Adrenal gland (tissue), 12 donors: ENCODE data around the gene DEFB127. TPM values are rescaled to one million over a fixed set of nuclear protein-coding genes. Genes with fewer than 3 reads are reported as not detected.

Source experiments
- DNase-seq, 7 donors: peaks; one replicate each; pipeline ENCODE4 v3.0.0-alpha.2; 2019 to 2020
- H3K27ac ChIP-seq, 5 donors: fragments of 200-600 bp; sonication (generic) in 4 of 5; 1 replicate in 3 of 5; 2 replicates in 2 of 5; pipeline versions ENCODE4 v1.5.1 to v1.8.0; 2016 to 2020; ENCODE audit warnings: mild to moderate bottlenecking in 1 of 5
- H3K27me3 ChIP-seq: fragments of 200-600 bp; 2 replicates; pipeline ENCODE4 v1.8.0; 2021
- H3K36me3 ChIP-seq, 2 donors: fragments of 200-600 bp; replicated peaks in 1 of 2; 1 replicate in 1 of 2; 2 replicates in 1 of 2; pipeline versions ENCODE4 v1.5.1 to v1.8.0; 2018 to 2022
- H3K4me1 ChIP-seq, 2 donors: fragments of 200-600 bp; replicated peaks in 1 of 2; 1 replicate in 1 of 2; 2 replicates in 1 of 2; pipeline versions ENCODE4 v1.5.1 to v1.8.0; 2018 to 2021
- H3K4me3 ChIP-seq, 4 donors: fragments of 200-600 bp; sonication (generic) in 3 of 4; one replicate each; pipeline ENCODE4 v1.5.1; 2016 to 2018
- H3K9me3 ChIP-seq, 3 donors: fragments of 200-600 bp; sonication (generic) in 1 of 3; replicated peaks in 1 of 3; 1 replicate in 2 of 3; 2 replicates in 1 of 3; pipeline versions ENCODE4 v1.5.1 to v1.8.0; 2016 to 2021
- CTCF ChIP-seq, 6 experiments: fragments of 450-650 bp in 4 of 6; fragments of 200-600 bp in 2 of 6; sonication (generic) in 1 of 6; IDR thresholded peaks; 1 replicate in 5 of 6; 2 replicates in 1 of 6; pipeline versions ENCODE4 v1.5.1 to v1.8.0; 2016 to 2021; ENCODE audit warnings: antibody characterized with exemption in 6 of 6, mild to moderate bottlenecking in 2 of 6, moderate library complexity in 1 of 6
- POLR2A ChIP-seq, 2 donors: fragments of 450-650 bp; IDR thresholded peaks; one replicate each; pipeline ENCODE4 v1.6.1; 2017; ENCODE audit warnings: antibody characterized with exemption in 2 of 2, mild to moderate bottlenecking in 2 of 2, moderate library complexity in 1 of 2
- whole genome bisulfite sequencing, 4 donors: extraction: QIAGEN DNeasy Blood & Tissue Kit in 2 of 4; methylation state at CpG; one replicate each; pipeline versions ENCODE4 v1.1.5 to v1.1.7; 2013 to 2017; 5-methylcytosine and 5-hydroxymethylcytosine counted together
- intact Hi-C, 2 donors: fragments of 100-400 bp; cut with DNase I; formaldehyde crosslinking; loops; one replicate each; pipeline versions ENCODE4 v1.14.1 to v1.15.0; 2022 to 2023
- polyA plus RNA-seq, 3 donors: library from polyadenylated mRNA; stranded (reverse); fragments of 200-250 nt in 2 of 3; fragments of 350-450 nt in 1 of 3; fragmentation: Illumina TruSeq in 1 of 3; extraction: RNeasy Lipid Tissue Mini Kit (QIAGEN cat#74804) in 1 of 3; gene quantifications; one replicate each; pipeline ENCODE4 v1.2.3, GENCODE V29; 2013 to 2014
- total RNA-seq, 9 donors: library from RNA; depleted of rRNA in 4 of 9; stranded (reverse); fragments of >200 nt in 4 of 9; fragments of 120-200 nt in 1 of 9; fragmentation: NEBNext Ultra II Directional in 1 of 9; extraction: Animal tissue kit (Norgen Biotek cat#: 25700) in 1 of 9; gene quantifications; one replicate each; pipeline versions ENCODE4 v1.1.0 to v1.2.4, GENCODE V29; 2013 to 2023
- donor health status: healthy with polysubstance abuse.
- donor health status: Bipolar disorder and iron deficiency.
- donor health status: DM: yes; HTN: yes; CAD: no.
- donor health status: DM: no; HTN: no; CAD: no.
- donor health status: DM: no; HTN: no; CAD: no.
- donor health status: DM: yes; HTN: yes; CAD: no.

DEFB127 gene
- total and polyA plus RNA-seq, 12 donors, result not detected

DNA sequence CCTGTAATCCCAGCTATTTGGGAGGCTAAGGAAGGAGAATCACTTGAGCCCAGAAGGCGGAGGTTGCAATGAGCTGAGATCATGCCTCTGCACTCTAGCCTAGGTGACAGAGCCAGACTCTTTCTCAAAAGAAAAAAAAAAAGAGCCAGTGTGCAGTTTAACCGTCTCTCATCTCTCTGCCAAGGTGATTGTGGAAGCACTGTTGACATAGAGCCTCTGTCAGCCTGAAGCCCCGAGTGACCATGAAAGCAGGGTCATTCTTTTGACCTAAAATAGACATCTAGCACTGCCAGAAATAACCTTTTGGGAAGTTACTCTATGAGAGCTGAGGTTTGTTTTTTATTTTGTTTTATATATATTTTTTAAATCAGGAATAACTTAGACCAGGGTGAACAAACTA is 7.4 kb downstream of the DEFB127 start:
- WGBS, 4 donors, result 38 to 59% (median 42%) methylated on average over 3 of the region's 3 CpGs
- Histone ChIP-seq H3K27me3 (no peaks in the 10 kb centered on the region), H3K9me3 (no peaks in the 10 kb centered on the region), H3K27ac (no peak overlapping the region), H3K36me3 (no peaks in the 10 kb centered on the region), H3K4me1 (no peaks in the 10 kb centered on the region), H3K4me3 (no peak overlapping the region)
- TF ChIP-seq POLR2A (IDR thresholded peaks at IDR 0.05), result no peak
- no peak for TF ChIP-seq CTCF (IDR thresholded peaks at IDR 0.05)
- no peak for DNase-seq
- intact Hi-C loops, result no loop called here

GRCh38 chr20:168876-169275 is 11.6 kb downstream of the DEFB127 start:
- intact Hi-C loops, result no loop called here
- Histone ChIP-seq H3K4me3 (no peak overlapping the region), H3K27me3 (no peaks in the 10 kb centered on the region), H3K36me3 (no peaks in the 10 kb centered on the region), H3K4me1 (no peaks in the 10 kb centered on the region), H3K9me3 (no peaks in the 10 kb centered on the region), H3K27ac (no peak overlapping the region)
- TF ChIP-seq CTCF (IDR thresholded peaks at IDR 0.05) (no peak), POLR2A (IDR thresholded peaks at IDR 0.05) (no peak)
- 72 to 94% (median 80%) methylated on average over 1 to 2 of the region's 2 CpGs for WGBS, 4 donors
- no peak for DNase-seq

DNA sequence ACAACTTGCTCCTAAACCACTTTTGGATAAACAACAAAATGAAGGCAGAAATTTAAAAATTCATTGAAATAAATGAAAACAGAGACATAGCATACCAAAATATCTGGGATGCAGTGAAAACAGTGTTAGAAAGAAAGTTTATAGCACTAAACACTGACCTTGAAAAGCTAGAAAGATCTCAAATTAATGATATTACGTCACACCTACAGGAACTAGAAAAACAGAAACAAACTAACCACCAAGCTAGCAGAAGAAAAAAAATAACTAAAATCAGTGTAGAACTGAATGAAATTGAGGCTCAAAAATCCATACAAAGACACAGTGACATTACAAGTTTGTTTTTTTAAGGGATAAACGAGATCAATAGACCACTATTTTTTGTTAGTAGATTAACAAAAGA is 27.0 kb downstream of the DEFB127 start:
- intact Hi-C loops, result no loop called here
- no peaks in the 10 kb centered on the region for H3K9me3 ChIP-seq
- no peaks in the 10 kb centered on the region for H3K4me1 ChIP-seq
- no peak overlapping the region for H3K27ac ChIP-seq
- DNase-seq, result no peak
- peaks cover 22% of the 10 kb centered on the region for H3K27me3 ChIP-seq
- 41 to 56% (median 52%) methylated on average over 2 of the region's 2 CpGs for WGBS, 4 donors
- H3K36me3 ChIP-seq, result no peaks in the 10 kb centered on the region
- TF ChIP-seq CTCF (IDR thresholded peaks at IDR 0.05) (no peak), POLR2A (IDR thresholded peaks at IDR 0.05) (no peak)
- H3K4me3 ChIP-seq, result no peak overlapping the region

- intact Hi-C loops, result no loop called here
- TF ChIP-seq POLR2A (IDR thresholded peaks at IDR 0.05), result no peak
- no peak for TF ChIP-seq CTCF (IDR thresholded peaks at IDR 0.05)
- 54 to 63% (median 57%) methylated on average over 2 of the region's 2 CpGs for WGBS, 4 donors
- Histone ChIP-seq H3K27me3 (peaks cover 6% of the 10 kb centered on the region), H3K36me3 (no peaks in the 10 kb centered on the region), H3K9me3 (no peaks in the 10 kb centered on the region), H3K27ac (no peak overlapping the region), H3K4me1 (no peaks in the 10 kb centered on the region), H3K4me3 (no peak overlapping the region)
- no peak for DNase-seq
These were observed 30.5 kb downstream of the DEFB127 start for GRCh38 chr20:187733-188132.
